ENCODE data around the gene MRPL50.

MRPL50 gene

DNA sequence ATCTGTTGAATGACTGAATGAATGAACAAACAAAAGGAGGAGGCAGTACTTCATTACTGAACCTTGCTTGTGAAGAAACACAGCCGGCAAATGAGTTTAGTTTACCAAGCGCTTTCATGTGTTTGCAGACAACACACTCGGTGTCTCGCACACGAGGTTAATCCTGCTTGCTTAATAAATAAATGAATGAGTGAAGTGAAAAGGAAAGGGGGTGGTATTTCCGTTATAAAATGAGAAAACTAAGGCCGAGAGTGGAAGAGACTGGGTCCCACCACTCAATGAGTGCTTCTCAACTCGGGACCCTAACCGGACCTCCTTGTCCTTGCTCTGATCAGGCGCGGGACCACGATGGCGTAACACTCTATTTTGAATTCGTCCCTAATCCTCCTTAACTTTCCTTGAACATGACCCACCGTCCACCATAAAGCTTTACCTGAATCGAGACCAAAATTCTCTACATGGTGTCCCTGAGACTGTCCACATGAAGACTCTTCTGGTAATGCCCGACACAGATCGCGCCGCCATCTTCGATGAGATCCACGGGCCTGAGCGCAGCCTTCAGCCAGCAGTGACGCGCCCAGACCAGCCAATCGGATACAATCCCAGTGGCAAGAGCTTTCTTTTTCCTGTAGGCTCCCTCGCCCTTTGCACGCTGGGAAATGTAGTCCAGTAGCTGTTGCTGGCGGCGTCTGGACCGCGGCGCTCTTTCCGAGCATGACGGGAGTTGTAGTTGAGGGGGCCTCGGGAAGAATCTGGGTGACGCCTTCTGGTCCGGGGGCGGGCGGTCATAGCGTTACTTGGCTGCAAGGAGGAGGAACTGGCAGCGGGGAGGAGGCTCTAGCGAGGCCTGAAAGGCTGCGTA, at the start of gene MRPL50, which contains the start of gene ZNF189:
Gene MRPL50 (minus strand): TSS at position 551 of the 862 bp plus-strand sequence. CDS start 26 bp downstream, at position 525.
Gene ZNF189 (plus strand): TSS at position 784 of the 862 bp plus-strand sequence. CDS start 306 bp downstream, outside the sequence.
- DNase-seq: peak; percentile 94

DNA sequence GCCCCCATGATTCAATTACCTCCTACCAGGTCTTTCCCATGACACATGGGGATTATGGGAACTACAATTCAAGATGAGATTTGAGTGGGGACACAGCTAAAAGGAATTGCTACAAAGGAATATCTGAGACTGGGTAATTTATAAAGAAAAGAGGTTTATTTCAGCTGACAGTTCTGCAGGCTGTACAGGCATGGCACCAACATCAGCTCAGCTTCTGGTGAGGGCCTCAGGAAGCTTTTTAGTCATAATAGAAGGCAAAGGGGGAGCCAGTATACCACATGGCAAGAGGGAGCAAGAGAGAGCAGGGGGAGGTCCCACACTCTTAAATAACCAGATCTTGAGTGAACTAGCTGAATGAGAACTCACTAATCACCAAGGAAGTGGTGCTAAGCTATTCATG, 48.3 kb upstream of the MRPL50 start:
- no peak for DNase-seq

DNA sequence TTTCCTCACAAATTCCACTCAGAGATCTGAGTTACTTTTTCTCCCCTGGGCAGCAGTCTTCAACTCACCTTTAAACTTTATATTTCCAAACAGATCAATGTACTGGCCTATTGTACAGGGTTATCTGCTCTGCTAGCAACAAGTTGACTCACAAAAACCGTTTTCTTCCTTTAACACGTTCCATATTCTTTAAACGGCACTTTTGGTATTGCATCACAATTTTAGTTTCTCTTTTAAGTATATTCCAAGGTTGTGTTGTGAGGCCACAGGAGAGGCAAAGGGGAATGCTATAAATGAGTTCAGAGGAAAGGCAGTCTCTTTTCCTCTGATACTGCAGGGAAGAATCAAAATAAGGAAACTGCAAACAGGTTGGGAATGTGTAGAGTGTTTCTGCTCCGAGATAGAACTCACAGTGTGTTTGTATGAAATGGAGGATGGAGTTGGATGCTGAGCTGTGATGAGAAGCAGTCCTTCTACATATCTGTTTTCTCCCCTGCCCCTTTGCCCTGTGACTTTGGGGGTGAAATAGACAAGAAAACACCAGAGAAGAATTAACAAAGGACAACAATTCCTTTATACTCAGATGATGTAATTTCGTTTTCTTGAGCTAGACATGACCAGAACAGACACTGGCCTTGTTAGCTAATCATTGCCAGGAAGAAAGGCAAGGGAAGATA, 47.1 kb upstream of the MRPL50 start:
- no peak for DNase-seq

DNA sequence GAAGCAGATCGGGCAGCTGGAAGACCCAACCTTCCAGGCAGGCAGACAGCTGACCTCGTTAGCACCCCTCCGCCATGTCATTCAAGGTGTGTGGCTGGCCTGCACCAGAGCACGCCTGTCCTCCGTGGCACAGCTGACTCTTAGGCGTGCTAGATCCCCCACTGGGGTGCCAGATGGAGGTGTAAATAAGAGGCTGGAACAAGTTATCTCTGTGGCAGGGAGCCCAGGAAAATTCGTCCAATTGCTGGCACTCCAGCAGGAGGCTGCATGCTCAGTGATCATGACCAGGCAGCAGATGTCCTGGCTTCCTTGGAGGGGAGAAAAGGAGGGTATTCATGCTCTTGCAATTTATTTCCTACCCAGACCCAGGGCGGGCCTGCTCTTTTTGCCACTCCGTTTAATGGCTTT, 45.0 kb upstream of the MRPL50 start:
- DNase-seq: no peak

DNA sequence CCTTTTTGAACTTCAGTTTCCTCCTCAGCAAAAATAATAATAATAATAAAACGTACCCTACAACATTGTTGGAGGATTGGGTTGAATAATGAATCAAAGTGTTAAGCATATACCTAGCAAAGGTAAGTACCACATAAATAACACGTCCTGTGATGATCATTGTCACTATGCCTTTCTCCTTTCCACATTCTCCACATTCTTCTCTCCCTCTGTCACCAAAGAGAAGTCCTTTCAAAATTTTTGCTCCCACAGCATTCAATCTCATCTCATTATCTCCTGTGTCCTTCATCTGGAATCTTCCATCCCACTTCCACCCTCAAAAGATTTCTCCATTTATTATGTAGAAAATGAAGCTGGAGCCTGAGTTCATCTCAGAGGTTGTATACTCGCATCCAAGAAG, 44.3 kb upstream of the MRPL50 start:
- DNase-seq: no peak

DNA sequence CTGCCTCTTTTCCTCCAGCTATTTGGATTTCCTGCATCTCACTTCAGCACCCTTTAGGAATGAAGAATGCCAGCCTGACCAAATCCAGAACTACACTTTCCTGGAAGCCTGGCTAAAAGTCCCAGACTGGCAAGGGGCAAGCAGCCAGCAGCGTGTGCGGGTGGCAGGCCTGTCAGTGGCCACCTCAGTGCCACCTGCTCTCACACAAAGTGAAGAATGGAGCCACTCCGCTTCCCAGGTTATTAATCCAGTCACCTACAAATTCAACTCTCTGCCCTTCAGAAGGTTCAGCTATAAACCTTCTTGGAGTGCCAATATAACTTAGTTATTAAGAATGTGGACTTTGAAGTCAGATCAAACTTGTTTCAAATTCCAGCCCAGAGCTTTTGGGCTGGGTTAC, 43.9 kb upstream of the MRPL50 start:
- no peak for DNase-seq

DNA sequence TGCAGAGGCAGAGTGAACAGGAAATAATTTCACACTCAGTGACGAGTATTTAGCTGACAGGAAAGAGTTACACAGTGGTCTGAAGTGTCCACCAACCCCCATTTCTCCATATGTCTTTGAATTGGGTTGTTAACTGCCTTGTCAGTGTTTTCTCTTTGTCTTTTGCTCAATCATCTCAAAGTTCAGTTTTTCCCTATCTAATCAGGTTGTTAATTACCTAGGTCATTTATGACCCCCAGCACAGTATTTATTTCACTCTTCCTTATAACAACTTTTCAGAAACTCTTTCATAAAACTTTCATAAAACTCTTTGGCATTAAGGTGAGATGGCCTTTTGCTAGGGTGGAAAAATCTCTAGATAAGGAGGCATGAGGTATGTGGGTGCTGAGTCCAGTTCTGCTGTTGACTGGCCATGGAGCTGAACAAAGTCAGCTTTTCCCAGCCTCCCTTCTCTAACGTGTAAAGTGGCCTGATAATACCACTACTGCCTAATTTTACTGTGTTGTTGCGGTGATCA, 42.4 kb upstream of the MRPL50 start:
- no peak for DNase-seq

DNA sequence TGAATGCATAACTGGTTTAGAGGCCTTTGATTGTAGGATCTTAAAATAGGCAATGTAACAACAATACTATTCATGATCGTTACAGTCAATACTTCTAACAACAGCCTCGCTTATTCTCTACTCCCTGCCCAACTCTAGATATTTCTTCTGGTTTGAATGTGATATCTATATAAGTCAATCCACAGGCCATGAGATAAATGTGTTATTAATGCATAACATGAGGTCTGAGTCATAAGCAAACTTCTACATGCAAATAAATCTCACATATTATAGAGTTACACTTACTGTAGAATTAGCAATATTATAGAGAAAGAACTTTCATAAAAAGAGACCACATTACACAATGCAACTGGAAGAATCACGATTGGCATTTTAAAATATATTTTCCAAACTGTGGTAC, 40.1 kb upstream of the MRPL50 start:
- DNase-seq: no peak

DNA sequence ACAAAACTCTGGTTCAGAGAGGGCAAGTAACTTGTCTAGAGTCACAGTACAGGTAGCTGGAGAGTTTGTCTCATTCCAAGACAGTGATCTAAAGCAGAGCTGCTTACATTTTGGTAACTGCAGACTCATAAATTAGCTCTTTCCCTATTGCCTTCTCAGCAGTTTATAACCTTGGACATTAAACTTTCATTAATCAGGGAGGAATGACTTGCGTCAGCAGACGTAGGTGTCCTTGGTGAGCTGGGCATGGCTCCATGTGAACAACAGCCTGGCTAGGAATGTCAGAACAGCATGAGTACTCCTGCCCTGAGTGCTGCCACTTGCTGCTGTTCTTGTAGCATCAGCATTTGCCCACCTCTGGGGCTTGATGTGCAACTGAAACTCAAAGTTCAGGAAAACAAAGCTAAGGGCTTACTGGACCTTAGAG, 39.4 kb upstream of the MRPL50 start:
- no peak for DNase-seq

DNA sequence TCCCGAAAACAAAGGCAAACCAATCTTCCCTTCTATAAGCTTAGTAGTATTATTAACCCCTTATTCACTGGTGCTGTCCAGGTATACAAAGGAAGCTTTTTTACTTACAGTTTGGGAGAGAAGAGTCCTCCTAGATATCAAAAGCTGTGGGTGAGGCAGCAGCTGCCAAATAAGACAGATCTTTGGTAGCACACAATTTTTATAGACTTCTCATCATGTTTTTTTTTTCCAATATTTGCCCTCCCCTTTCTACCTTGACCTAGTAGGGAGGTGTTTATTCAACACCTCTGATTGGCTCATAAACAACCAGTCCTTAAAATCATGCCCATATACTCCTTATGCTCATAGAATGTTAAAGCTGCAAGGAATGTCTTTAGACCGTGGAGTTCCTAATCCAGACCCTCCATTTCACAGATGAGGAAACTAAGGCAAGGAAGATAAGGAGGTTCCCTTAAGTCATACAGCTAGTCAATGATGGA, 37.2 kb upstream of the MRPL50 start, which contains the start of gene ALDOB:
Gene ALDOB (minus strand): TSS at position 174 of the 479 bp plus-strand sequence. CDS start 4,887 bp downstream, outside the sequence.
- DNase-seq: no peak

DNA sequence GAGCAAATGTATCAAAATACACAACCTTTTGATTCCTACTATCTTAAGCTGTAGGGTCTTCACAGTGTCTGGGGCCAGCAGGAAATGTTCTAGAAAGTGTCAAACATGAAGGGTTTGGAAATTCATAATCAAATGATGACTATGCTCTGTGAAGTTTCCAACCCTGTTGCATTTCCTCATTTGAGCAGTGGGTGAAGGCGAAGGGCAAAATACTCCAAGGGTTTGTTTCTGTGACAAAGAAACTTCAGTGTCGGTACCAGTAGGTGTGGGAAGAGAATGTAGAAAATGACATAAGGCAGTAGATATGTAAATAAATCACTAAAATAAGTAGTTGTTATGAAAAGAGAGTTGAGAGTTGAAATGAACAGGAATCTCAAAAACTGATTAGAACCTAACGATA, 36.6 kb upstream of the MRPL50 start:
- no peak for DNase-seq

DNA sequence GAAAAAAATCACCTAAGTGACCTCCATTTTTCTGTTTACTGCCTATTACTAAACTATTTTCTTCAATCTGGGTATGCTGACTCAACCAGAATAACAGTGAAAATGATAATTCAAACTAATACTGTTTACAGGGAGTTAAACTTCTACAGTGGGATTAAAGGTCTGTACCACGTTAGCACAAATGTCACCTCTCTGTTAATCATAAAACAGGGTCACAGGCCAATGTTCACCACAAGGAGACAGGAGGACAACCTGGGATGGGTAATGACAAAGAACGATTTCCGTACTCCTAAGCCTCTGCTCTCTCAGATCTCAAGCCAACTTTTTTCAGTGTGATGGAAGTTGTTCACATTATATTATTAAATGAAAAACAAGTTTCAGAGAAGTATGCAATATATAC, 34.8 kb upstream of the MRPL50 start:
- DNase-seq: no peak

DNA sequence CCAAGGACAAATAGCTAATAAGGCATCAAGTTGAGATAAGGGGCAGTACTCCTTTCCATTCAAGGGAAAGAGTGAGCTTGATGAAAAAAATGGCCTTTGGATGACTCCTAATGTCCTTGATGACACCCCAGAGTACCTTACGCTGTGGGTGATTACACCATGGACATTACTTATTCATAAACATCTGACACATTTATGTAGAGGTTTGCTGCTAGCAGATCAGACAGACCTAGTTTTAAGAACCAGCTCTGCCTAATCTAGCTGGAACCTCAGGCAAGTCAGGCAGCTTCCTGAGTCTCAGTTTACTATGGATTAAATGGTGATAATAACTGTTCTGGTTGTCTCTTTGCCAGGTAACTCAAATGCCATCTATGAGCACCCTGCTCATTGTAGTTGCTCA, 34.3 kb upstream of the MRPL50 start:
- no peak for DNase-seq

DNA sequence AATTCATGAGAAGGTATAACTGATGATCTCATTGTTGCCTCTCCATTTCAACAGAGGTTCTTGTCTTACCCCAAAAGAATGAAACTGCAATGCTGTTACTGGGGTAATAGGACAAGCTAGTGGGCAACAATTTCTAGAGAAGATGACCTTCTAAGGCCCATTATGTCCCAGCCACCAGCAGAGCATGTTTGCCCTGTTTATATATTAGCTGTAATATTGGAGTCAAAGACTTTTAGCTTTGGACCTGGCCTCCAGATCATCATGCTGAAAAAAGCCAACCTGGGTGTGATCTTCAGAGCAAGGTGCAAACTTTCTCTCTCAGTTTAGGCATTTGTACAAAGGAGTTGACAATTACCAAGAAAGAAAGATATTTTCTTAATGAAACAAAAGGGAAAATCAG, 33.8 kb upstream of the MRPL50 start:
- no peak for DNase-seq

DNA sequence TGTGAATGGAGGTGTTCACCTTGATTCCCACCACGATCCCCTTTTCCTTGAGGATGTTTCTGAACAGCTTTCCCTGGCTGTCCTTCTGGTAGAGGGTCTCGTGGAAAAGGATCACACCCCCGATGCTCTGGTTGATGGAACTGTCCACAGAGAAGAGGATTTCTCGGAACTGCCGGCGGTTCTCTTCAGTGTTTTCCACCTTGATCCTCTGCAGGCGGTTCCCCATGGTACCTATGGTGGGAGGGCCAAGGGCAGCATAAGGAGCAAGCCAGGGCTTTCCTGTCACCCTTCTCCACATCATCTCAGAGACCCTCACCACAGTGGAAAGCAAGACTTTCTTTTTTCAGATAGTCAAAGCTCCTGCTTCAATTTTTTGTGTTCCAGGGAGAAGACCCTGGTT, 31.3 kb upstream of the MRPL50 start:
- no peak for DNase-seq

DNA sequence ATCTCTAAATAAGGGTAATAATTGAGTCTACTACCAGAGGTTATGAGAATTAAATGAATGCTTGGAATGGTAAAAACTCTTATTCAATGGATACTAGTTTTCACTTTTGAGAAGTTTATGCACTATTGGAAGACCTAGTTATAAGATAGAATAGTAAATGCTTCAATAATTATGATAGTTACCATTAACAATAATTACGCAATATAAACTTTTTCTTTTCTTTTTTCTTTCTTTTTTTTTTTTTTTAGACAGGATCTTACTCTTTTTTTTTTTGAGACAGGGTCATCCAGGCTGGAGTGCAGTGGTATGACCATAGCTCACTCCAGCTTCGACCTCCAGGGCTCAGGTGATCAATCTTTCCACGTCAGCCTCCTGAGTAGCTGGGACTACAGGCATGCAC, 30.5 kb upstream of the MRPL50 start:
- no peak for DNase-seq

DNA sequence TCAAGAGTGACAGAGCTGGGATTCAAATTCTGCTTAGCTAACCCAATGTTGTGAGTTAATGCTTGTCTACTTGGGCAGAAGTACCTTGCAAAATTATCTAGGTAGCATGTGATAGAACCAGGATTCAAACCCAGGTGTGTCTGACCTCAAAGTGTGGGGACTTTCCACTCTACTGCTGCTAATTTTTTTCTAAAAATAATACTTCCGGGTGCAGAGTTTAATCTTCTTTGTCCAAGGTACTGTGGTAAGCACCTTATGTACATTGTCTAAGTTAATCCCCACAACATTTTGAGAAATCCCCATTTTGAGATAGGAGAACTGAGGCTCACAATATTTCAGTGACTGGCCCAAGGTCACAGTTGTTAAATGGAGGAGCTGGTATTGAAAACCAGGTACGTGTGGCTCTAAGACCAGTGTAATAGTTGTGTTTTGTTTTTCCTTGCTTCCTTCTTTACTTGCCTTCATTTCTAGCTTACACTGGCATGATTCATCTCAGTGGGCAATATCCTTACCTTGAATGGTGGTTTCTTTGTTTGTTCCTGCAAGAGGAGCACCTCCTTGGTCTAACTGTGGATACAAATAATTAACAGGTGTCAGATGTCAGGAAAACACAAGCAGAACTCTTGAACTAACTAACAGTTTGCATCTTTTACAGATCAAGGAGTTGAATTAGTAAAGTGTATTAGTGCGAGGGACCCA, 29.7 kb upstream of the MRPL50 start:
- no peak for DNase-seq

DNA sequence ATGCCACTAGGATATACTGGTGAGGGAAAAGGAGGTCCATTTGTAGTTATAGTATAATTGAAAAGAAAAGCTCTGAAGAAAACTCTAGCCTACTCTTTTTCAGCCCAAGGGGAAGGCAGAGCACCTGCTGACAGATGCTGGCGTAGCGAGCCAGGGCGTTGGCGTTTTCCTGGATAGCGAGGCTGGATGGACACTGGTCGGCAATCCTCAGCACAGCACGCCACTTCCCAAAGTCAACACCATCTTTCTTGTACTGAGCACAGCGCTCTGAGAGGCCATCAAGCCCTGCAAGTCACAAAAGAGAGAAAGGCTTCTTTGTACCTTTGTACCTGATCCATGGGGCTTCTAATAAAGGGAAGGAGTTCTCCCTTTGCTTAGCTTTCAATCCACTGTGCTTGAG, 28.9 kb upstream of the MRPL50 start:
- DNase-seq: no peak

DNA sequence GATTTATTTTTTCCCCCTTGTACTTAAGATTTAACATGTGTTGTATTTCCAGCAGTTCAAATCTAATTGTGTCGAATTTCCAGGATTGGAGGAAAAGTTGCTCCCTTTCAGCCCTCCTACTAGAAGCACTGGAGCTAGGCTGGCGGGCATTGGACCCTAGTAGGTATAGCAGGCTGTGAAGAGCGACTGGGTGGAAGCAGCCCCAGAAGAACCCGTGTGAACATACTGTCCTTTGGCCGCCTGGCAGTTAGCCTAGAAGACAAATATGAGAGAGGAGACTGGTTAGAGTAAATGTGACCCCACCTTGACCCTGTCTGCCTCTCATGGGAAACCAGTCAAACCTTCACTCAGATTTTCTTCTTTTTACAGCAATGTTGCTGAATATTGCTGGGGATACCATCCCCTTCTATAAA, 23.2 kb upstream of the MRPL50 start:
- no peak for DNase-seq

DNA sequence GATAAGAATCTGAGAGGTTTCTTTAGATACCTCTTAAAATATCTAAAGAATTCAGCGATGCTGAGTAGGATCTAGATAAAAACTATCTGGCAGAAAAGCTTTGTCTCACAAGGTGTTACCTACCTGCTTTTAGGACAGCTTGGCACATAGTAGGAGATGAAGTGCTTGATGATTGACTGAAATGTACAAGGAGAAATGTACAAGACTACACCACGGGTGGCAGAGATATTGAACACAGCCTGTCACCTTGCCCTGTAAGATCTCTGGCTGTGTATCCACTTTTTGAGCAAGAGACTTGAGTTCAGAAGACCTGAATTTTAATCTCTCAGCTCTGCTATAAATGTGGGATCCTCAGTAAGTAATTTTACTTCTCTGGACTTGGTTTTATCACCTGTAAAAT, 21.4 kb upstream of the MRPL50 start:
- DNase-seq: no peak

DNA sequence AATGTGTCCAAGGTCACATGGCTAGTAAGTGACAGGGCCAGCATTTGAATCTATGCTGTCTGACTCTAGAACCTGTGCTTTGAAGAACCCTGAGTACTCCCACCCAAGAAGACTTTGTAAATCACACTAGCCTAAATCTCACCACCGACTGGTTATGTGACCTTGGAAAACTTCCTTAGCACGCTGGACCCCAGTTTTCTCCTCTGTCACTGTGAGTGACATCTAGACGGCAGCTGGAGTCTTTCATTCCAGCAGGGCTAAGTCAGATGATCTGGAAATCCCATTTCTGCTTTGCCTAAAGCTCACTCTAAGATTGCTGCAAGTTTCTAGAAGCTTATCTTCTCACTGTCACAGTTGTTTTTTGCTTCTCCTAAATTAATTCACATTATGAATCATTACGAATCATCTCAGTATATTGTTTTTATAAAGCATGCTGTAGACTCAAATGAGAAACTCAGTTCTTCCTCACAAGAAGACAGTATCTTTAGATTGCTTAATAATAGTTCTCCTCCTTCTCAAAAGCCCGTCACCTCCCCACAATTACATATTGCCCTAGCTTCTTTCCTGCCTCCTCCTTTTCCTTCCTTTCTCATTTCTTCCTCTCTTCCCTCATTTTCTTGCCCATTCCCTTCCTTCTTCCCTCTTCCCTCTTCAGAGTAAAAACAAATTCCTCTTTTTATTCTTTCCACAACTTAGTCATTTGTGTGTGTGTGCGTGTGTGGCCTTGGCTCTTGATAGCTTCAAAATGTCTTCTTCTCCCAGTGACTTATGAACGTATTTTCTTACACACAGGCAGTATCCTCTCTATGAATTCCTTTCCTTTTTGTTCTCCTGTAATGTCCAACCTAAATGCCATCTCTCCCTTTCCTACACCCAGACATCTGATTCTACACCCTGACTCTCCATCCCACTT, 20.4 kb upstream of the MRPL50 start:
- DNase-seq: no peak

DNA sequence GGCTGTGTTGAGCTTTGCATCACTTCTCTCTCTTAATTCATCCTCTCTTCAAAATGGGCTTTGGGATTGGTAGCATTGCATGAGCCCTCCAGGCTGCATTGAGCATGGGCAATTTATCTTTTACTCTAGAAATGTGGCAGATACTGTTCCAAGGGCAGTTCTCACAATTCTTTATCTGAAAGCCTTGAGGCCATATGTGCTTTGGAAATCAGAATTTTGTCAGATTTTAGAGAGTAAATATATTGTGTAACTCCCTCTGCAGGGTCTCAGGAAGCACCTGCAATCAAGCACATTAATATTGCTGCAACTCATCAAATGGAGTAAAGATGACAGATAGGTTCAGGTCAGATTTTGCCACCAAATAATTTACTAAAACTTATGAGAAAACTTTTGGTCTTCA, 19.6 kb upstream of the MRPL50 start:
- no peak for DNase-seq
